Ecto neural progenitor cell (in vitro differentiated cells): Measurements from ENCODE around the gene RPTOR.
"Not testable (repeated sequence)": the region's sequence is repeated elsewhere in the genome, so short reads cannot be mapped to it uniquely, and the experiment has no call there.

ENCODE experiments used
- DNase-seq: peaks from one replicate; pipeline ENCODE4 v3.0.0-alpha.2; 2018; ENCODE audit warnings: low spot score

RPTOR gene

DNA sequence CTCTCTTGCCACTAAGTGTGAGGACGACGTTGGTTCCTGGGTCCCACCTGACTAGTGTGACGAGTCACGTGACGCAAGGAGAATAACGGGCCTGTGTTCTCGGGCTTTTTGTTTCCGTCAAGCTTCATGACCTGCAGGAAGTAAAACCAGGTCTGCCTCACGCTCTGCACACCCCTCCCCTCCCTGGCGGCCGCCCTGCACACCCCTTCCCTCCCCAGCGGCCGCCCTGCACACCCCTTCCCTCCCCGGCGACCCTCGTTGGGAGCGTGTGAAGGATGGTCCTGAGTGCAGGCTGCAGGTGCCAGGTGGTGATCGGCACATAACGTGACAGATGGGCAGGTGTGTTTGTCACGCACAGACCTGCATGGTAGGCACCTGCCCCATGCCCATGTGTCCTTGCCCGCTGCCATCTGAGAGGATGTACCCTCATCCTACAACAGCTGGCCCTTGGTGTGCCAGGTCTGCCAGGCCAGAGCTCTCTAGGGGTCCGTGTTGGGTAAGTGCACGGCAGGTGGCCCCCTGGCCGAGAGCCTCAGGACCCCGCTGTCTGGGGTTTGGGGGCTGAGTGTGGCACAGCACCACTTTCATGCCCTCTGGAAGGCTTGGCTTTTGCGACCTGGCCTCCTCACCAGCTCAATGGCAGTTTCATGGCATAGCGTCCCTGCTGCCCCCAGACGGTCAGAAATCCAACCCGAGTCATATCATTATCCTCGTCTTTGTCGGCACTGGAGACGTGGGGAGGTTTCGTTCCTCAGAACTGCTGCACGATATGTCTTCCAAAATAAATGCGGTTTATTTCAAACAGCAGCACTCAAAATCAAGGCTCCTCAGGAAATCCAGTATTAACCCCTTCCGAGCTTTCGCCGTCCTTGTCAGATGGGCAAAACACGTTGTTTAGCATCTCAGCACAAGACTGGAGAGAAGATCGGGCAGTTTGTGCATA is 255.2 kb downstream of the RPTOR start:
- DNase-seq, result no peak

DNA sequence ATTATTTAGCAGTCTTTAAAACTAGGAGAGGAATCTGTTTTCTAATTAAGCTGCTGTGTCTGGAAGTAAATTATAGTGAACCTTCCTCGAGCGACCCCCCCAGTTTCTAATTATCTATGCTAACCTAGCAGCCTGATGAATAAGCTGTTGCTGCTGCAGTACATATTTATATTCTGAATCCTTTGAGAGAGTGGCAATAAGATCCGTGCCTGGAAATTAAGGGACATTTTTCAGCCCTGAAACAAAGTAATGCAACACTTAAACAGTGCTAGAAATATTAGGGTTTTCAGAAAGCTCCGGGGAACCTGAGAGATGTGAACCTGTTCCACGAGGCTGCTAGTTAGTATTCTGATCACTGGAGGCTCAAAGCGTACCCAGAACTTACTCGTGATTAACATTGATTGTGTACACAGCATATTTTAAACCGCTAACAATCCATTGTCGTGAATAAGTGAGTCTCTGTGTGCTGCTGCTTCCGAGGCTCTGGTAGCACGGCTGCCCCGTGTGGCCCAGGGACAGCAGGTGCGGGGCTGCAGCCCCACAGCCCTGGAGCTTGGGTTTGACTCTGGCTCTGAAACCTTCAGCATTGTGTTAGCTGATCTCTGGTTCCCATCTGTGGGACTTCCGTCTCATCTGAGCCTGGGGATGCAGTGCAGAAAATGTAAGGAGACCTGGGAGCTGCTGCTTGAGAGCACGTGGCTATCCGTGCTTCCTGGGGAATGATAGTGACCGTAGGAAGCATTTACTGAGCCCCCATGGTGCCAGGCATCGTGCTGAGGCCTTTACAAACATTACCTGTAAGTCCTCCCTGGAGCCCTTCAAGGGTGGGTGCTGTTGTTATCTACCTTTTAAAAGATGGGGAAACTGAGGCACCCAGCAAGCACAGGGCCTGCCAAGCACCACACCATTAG is 256.1 kb downstream of the RPTOR start:
- DNase-seq, result no peak

GRCh38 chr17:80802626-80803450 is 258.2 kb downstream of the RPTOR start:
- DNase-seq, result no peak

GRCh38 chr17:80803451-80804428 is 259.1 kb downstream of the RPTOR start:
- no peak for DNase-seq

- no peak for DNase-seq
Observed at GRCh38 chr17:80804466-80804865, 259.8 kb downstream of the RPTOR start.

- DNase-seq, result no peak
Observed at GRCh38 chr17:80805032-80805751, 260.6 kb downstream of the RPTOR start.

DNA sequence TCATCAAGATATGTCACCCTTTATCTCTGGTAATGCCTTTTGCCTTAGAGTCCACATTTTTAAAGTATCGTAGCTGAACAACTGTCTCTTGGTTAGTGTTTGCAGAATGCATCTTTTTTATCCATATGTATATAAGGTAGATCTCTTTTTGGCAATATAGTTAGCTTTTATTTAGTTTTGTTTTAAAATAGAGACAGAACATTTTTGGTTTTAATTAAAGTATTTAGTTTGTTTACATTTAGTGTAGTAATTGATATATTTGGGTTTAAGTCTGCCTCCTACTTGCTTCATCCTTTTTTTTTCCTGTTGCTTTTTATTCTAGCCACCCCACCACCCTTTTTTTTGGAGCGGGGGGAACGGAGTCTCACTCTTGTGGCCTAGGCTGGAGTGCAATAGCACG is 262.4 kb downstream of the RPTOR start:
- DNase-seq, result no peak

DNA sequence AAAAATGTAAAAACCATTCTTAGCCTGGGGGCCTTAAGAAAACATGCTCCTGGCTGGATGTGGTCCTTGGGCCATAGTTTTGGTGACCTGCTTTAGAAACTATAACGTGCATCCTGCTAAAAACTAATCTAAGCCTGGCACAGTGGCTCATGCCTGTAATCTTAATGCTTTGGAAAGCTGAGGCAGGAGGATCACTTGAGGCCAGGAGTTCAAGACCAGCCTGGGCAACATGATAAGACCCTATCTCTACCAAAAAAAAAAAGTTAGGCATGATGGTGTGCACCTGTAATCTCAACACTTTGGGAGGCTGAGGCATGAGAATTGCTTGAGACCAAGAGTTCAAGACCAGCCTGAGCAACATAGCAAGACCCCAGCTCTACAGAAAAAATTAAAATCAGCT is 263.2 kb downstream of the RPTOR start:
- DNase-seq, result no peak

- DNase-seq, result no peak
Observed at GRCh38 chr17:80811181-80812105, 266.8 kb downstream of the RPTOR start.

DNA sequence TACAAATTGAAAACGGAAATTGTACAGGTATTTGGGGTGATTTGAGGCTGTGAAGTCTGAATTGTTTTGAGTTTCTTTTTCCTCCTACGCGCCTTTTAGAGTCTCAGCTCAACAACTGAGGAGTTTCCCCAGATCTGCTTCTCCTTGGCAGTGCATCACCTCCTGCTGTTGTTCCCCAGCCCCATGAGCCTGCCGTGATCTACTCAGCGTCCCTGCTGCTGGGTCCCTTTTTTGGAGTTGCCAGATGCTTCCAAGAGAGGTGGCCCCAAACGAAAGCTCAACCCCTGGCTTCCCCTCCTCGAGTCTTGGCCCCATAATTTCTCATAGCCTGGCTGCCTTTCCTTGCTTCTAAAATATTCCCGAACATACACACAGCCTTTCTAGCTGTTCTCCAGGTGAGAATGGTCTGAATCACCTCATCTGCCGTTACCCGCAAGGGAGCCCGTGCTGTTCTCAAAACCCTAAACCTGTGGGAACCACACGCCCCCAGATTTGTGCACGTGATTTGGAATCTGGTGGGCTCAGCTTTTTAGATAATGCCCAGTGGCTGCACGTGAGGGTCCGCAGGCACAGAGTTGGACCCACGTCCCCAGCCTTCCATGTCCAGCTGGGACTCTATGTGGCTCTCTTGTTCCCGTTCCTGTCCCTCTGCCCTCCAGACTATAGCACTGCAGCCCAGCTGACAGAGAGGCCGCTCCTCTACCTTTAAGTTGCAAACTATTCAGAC is 267.9 kb downstream of the RPTOR start:
- no peak for DNase-seq

DNA sequence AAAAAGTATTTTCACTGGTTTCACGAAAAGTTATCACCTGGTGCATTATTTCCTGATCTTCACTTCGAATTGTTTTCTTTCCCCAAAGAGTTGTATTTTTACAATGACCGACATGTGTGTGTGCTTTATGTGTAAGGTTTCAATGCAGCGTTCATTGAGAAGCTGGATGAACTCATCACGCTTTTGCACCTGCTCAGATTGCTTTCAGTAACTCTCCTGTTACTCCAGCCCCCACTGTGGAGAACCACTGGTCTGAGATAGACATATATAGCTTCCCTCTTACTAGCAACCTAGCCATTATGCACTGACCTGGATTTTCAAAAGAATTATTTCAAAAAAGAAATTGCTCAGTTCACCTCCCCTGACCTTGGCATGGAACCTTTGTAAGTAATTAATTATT is 268.7 kb downstream of the RPTOR start:
- DNase-seq, result no peak

DNA sequence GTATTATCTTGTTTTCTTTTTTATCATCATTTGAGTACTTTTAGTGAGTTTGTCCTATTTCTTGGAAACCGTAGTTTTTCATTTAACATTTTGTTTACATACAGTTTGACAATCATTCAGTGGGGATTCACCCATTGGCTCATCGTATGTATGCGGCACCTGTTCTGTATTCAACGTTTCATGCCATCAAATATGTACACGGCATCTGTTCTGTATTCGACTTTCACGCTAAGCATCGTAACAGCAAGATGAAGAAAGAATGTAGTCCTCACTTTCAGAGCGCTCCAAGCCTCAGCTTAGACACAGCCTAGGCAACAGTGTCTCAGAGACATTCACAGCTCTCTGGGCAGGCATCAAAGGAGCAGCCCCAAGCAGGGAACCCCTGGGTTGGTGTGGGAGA is 269.9 kb downstream of the RPTOR start:
- DNase-seq, result no peak

DNA sequence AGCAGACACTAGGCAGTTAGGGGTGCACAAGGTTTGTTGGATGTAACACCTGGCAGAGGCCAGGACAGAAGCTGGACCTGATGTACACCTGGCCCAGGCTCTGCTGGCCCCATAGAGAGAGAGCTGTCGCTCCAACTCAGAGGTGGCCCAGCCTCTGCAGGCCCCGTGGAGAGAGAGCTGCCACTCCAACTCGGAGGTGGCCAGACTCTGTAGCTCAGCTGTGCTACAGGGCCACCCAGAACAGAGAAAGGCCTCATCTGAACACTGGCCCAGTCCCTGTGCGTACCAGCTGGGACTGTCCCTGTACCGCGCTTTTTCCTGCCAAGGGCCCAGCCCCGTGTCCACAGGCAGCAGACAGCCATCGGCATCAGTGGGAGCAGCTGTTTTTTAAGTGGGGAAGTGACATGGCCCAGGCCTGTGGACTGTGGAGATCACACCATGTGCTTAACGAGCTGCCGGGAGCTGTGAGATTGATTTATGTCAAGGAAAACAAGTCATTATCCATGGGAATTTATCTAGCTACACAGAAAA is 270.6 kb downstream of the RPTOR start:
- DNase-seq, result no peak

GRCh38 chr17:80815718-80816117 is 271.1 kb downstream of the RPTOR start:
- DNase-seq, result not testable (repeated sequence)

DNA sequence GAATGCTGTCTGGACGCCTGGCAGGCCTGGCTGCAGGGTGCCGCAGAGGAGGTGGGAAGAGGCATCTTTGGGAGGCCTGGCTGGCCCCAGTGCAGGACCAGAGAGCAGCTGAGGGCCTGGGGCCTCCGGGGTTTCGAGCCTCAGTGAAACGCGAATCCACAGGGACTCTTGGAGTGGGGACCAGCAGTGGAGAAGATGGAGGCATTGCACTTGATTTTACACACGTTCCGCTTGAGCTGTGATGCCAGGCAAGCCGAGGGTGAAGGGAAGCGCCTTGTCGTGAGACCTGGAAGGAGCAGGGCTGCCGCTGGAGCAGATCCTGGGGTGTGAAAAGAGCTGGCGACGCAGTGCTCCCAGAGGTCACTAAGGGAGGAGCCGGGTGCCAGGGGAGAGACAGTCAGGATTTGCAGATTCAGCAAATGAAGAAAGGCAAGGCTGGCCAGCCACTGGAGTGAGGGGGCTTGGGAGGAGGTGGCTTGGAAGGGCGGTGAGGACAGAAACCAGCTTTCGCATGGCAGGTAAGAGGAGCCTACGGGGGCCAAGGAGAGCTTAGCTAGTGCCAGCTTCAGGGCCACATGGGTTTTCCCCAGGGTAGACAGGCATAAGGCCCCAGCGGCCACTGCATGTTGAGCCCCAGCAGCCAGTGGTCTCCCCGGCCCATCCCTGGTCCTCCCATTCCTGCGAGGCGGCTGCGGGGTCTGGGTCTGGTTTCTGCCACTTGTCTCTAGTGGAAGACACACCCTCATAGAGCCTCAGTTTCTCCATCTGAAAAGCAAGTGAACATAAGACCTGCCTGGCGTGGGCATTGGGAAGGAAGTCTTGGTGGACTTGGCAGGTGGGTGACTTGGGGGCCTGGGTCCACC is 271.8 kb downstream of the RPTOR start:
- DNase-seq, result no peak

DNA sequence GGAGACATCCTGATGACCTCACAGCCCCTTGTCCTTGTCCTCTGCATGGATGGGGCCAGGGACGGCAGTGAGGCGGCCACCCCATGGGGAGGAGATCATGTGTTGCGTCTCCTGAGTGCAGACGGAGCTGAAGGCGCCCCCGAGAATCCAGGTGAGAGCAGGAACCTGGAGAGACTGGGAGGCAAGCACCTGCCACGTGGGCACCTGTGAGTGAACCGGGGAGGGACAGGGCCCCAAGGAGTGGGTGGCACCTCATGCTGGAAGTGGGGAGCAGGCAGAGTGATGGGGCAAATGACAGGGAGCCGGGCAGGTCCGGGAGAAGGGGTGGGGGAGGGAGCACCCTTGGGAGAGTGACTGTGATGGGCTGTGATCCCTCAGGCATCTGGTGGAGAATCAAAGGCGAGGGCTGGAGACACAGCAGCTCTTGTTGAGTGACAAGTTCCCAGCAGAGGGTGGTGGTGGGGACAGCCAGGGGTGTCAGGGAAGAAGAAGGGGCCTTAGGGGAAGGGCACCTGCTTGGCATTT is 272.7 kb downstream of the RPTOR start:
- no peak for DNase-seq

- no peak for DNase-seq
Observed at GRCh38 chr17:80817861-80818260, 273.2 kb downstream of the RPTOR start.
